Measurements from ENCODE around the gene GMIP.

Gene GMIP

GRCh38 chr19:19606021-19606420 lies 37.4 kb downstream of the GMIP start:
- DNase-seq (ENCODE audit: low read depth in 2 of 2): peak in 1 of 2 donors; percentile 38

GRCh38 chr19:19602713-19603324 lies 40.6 kb downstream of the GMIP start:
- no peak for DNase-seq (ENCODE audit: low read depth in 2 of 2)

- peak in 1 of 2 donors; percentile 19 for DNase-seq (ENCODE audit: low read depth in 2 of 2)
These were observed 41.2 kb downstream of the GMIP start for GRCh38 chr19:19602136-19602712.

GRCh38 chr19:19600793-19601330 lies 42.6 kb downstream of the GMIP start:
- DNase-seq (ENCODE audit: low read depth in 2 of 2): no peak

GRCh38 chr19:19598728-19599451 lies 44.6 kb downstream of the GMIP start:
- DNase-seq (ENCODE audit: low read depth in 2 of 2): peak in 1 of 2 donors; percentile 44

GRCh38 chr19:19597809-19598306 lies 45.6 kb downstream of the GMIP start:
- DNase-seq (ENCODE audit: low read depth in 2 of 2): peak in 1 of 2 donors; percentile 34

- DNase-seq (ENCODE audit: low read depth in 2 of 2): no peak
These were observed 48.2 kb downstream of the GMIP start for GRCh38 chr19:19595171-19595701.

GRCh38 chr19:19594381-19594780 lies 49.1 kb downstream of the GMIP start:
- DNase-seq (ENCODE audit: low read depth in 2 of 2): no peak

GRCh38 chr19:19592690-19593089 lies 50.8 kb downstream of the GMIP start:
- DNase-seq (ENCODE audit: low read depth in 2 of 2): no peak

- DNase-seq (ENCODE audit: low read depth in 2 of 2): peak; percentile 41 to 51
These were observed 52.2 kb downstream of the GMIP start for GRCh38 chr19:19591133-19591825.

- no peak for DNase-seq (ENCODE audit: low read depth in 2 of 2)
These were observed 54.9 kb downstream of the GMIP start for GRCh38 chr19:19588546-19588945.

GRCh38 chr19:19587771-19588170 lies 55.7 kb downstream of the GMIP start:
- DNase-seq (ENCODE audit: low read depth in 2 of 2): no peak

- DNase-seq (ENCODE audit: low read depth in 2 of 2): no peak
These were observed 59.1 kb downstream of the GMIP start for GRCh38 chr19:19584356-19584755.

- no peak for DNase-seq (ENCODE audit: low read depth in 2 of 2)
These were observed 61.0 kb downstream of the GMIP start for GRCh38 chr19:19582471-19582870.

- no peak for DNase-seq (ENCODE audit: low read depth in 2 of 2)
These were observed 62.1 kb downstream of the GMIP start for GRCh38 chr19:19581391-19581790.

- no peak for DNase-seq (ENCODE audit: low read depth in 2 of 2)
These were observed 63.0 kb downstream of the GMIP start for GRCh38 chr19:19580418-19580817.

GRCh38 chr19:19579533-19580361 lies 63.7 kb downstream of the GMIP start:
- no peak for DNase-seq (ENCODE audit: low read depth in 2 of 2)

All from activated CD8-positive, alpha-beta memory T cell treated with anti-CD3 and anti-CD28 coated beads for 4 hours (primary cell).